CD4-positive, alpha-beta memory T cell (primary cell): ENCODE results near the gene PRR30. TPM values are rescaled to one million over a fixed set of nuclear protein-coding genes. Genes with fewer than 3 reads are reported as not detected.

Source experiments
- CTCF ChIA-PET: fragments of 350-600 bp; sonication (Branson Sonifier 250); formaldehyde crosslinking; loops from one replicate; lab custom pipeline; 2021; ENCODE audit warnings: inconsistent platforms; ENCODE audit not compliant: partially characterized antibody; lab: Charles Lee
- POLR2A ChIA-PET: fragments of 350-600 bp; sonication (Branson Sonifier 250); formaldehyde crosslinking; loops from one replicate; lab custom pipeline; 2021; ENCODE audit not compliant: partially characterized antibody; lab: Charles Lee
- DNase-seq, 5 donors: peaks; one replicate each; pipeline versions ENCODE4 v3.0.0 to v3.0.0-alpha.2; 2020 to 2022; ENCODE audit warnings: mixed read lengths in 1 of 5
- H3K27ac ChIP-seq: one replicate; pipeline ENCODE4 v1.7.0; 2013; ENCODE audit warnings: low read depth, low read length
- H3K27me3 ChIP-seq: 2 replicates; pipeline ENCODE4 v1.7.0; 2013; ENCODE audit warnings: mild to moderate bottlenecking, low read length, moderate library complexity; ENCODE audit not compliant: insufficient read depth
- H3K36me3 ChIP-seq: 2 replicates; pipeline ENCODE4 v1.7.0; 2013; ENCODE audit warnings: mild to moderate bottlenecking, low read length, moderate library complexity; ENCODE audit not compliant: insufficient read depth
- H3K4me1 ChIP-seq: 2 replicates; pipeline ENCODE4 v1.7.0; 2013; ENCODE audit warnings: mild to moderate bottlenecking, low read length, moderate library complexity; ENCODE audit not compliant: insufficient read depth
- H3K4me3 ChIP-seq, 2 donors: one replicate each; pipeline ENCODE4 v1.7.0; 2013; ENCODE audit warnings: low read length in 2 of 2, mild to moderate bottlenecking in 1 of 2
- H3K9me3 ChIP-seq, 2 donors: one replicate each; pipeline ENCODE4 v1.7.0; 2013; ENCODE audit warnings: low read length in 2 of 2, control low read depth in 1 of 2; ENCODE audit not compliant: control insufficient read depth in 1 of 2
- H3K27ac Mint-ChIP-seq, 7 donors: one replicate each; pipeline ENCODE4 v1.8.0; 2020 to 2021; ENCODE audit warnings: mixed read lengths in 7 of 7, mild to moderate bottlenecking in 6 of 7, inconsistent platforms in 3 of 7, moderate library complexity in 3 of 7
- H3K27me3 Mint-ChIP-seq, 2 donors: one replicate each; pipeline ENCODE4 v1.8.0; 2020 to 2021; ENCODE audit warnings: mixed read lengths in 2 of 2
- H3K36me3 Mint-ChIP-seq, 2 donors: one replicate each; pipeline ENCODE4 v1.8.0; 2020 to 2021; ENCODE audit warnings: mixed read lengths in 2 of 2, inconsistent platforms in 1 of 2, mild to moderate bottlenecking in 1 of 2
- H3K4me1 Mint-ChIP-seq, 4 donors: one replicate each; pipeline ENCODE4 v1.8.0; 2020 to 2021; ENCODE audit warnings: mixed read lengths in 4 of 4, mild to moderate bottlenecking in 1 of 4
- H3K4me3 Mint-ChIP-seq, 8 donors: one replicate each; pipeline ENCODE4 v1.8.0; 2020 to 2021; ENCODE audit warnings: mixed read lengths in 8 of 8, mild to moderate bottlenecking in 7 of 8, moderate library complexity in 6 of 8, inconsistent platforms in 3 of 8
- H3K9me3 Mint-ChIP-seq, 8 donors: one replicate each; pipeline ENCODE4 v1.8.0; 2020 to 2021; ENCODE audit warnings: mixed read lengths in 8 of 8, mild to moderate bottlenecking in 5 of 8, inconsistent platforms in 3 of 8, moderate library complexity in 1 of 8
- intact Hi-C: fragments of 100-400 bp; cut with micrococcal nuclease; formaldehyde crosslinking; loops from one replicate; pipeline ENCODE4 v1.15.1; 2023
- polyA plus RNA-seq, 2 donors: library from polyadenylated mRNA; unstranded; fragments of 300-500 nt; fragmentation: Illumina TruSeq; gene quantifications; one replicate each; pipeline ENCODE4 v1.2.3, GENCODE V29; 2021
- total RNA-seq, 2 experiments: library from RNA; stranded (reverse); gene quantifications; one replicate each; pipeline ENCODE4 v1.2.3, GENCODE V29; 2021

The PRR30 gene
- total and polyA plus RNA-seq, 4 experiments from 2014 or later, result not detected

DNA sequence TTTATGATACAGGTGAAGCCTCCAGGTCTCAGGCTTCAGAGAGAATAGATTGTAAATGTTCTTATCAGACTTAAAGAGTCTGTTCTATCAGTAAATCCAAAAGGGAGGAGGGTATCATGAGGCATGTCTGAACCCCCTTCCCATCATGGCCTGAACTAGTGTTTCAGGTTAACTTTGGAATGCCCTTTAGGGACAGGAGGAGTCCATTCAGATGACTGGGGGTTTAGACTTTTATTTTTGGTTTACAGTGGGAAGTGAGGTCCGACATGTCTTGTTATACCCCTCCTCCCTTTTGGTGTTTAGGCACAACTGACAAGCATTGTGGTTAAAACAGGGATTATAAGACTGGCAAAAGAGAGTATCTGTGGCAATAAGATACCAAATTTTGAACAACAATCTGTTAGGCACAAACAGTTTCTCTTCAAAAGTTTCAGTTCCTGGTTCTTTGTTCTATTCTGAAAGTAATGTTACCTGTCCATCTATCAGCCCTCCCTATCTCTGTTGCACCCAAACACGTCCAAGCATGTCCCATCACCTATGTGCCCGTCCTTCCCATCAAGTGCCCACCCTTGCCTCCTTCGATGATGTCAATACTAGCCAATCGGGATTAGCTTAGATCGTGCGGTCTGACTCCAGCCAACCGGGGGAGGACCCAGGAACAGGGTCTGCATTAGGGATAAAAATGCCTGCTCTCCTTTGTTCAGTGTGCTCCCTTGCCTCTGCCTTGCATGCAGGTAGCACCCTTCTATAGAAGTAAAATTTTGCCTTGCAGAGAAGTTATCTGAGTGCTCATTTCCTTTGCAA, 26.0 kb upstream of the PRR30 start:
- Histone ChIP-seq H3K27me3 (no peaks in the 10 kb centered on the region), H3K27ac (no peak overlapping the region), H3K4me3 (no peak overlapping the region), H3K36me3 (no peaks in the 10 kb centered on the region), H3K9me3 (no peaks in the 10 kb centered on the region), H3K4me1 (no peaks in the 10 kb centered on the region)
- peaks cover 3 to 9% of the 10 kb centered on the region in 2 donors for H3K27me3 Mint-ChIP-seq
- ChIA-PET POLR2A (no interaction called here), CTCF (interaction anchor here (0.7 kb wide), 1 partner anchor 1965 kb away, joined by 3 read pairs; no protein-coding TSS in a partner anchor)
- no peaks in the 10 kb centered on the region for H3K9me3 Mint-ChIP-seq
- no peak overlapping the region for H3K27ac Mint-ChIP-seq
- intact Hi-C loops, result no loop called here
- no peak for DNase-seq
- H3K4me3 Mint-ChIP-seq, result no peak overlapping the region
- H3K36me3 Mint-ChIP-seq, result no peaks in the 10 kb centered on the region
- H3K4me1 Mint-ChIP-seq, result peaks cover 0 to 4% (median 2%) of the 10 kb centered on the region in 4 donors

DNA sequence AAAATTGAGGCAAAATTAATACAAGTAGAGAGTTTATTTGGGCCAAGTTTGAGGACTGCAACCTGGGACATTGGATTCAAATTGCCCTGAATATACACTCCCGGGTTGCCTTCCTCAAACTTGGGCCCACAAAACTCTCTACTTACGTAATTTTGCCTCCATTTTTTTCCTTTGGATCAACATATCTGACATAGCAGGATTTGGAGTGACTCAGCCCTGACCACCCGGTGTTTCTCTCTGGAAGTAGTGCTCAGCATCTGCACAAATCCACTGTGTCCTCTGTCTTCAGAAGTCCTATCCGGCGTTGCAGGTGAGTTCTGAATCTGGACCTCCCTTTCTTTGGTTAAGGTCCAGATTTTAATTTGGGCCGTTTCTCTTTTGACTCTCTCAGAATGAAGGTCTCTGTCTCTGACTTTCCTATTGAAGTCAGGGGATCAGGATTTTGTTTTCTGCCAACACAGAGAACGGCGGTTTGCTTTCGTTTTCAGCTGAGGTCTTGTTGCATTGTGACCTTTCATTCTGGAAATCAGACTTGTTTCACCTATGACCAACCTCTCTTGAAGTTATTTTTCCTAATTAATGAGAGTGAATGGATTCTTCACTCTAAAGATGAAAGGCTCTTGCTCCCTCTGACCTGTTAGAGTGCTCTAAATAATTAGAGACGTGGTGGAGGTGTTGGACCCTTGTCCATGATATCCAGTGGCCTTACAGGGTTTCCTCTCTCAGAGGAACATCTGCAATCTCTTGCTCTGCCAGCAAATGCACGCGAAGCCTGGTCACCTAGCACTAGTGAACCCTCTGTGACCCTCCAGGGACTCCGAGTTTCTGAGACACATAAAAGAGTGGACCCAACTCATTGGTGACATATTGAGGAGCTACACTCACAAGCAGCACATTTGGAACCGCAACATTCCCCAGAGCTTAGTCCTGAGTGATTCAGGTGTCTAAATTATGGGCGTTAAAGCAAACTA, 23.2 kb upstream of the PRR30 start:
- Histone ChIP-seq H3K4me1 (no peaks in the 10 kb centered on the region), H3K9me3 (no peaks in the 10 kb centered on the region), H3K27ac (no peak overlapping the region), H3K4me3 (no peak overlapping the region), H3K27me3 (no peaks in the 10 kb centered on the region), H3K36me3 (no peaks in the 10 kb centered on the region)
- ChIA-PET POLR2A (no interaction called here), CTCF (interaction anchor here (0.6 kb wide), 1 partner anchor 74 kb away, joined by 4 read pairs; no protein-coding TSS in a partner anchor)
- intact Hi-C loops, result no loop called here
- Mint-ChIP-seq H3K4me1 (peaks cover 0 to 4% (median under 1%) of the 10 kb centered on the region in 4 donors), H3K36me3 (no peaks in the 10 kb centered on the region), H3K27me3 (peaks cover 0 to 7% of the 10 kb centered on the region in 2 donors), H3K9me3 (no peaks in the 10 kb centered on the region), H3K4me3 (no peak overlapping the region), H3K27ac (no peak overlapping the region)
- DNase-seq, result no peak

DNA sequence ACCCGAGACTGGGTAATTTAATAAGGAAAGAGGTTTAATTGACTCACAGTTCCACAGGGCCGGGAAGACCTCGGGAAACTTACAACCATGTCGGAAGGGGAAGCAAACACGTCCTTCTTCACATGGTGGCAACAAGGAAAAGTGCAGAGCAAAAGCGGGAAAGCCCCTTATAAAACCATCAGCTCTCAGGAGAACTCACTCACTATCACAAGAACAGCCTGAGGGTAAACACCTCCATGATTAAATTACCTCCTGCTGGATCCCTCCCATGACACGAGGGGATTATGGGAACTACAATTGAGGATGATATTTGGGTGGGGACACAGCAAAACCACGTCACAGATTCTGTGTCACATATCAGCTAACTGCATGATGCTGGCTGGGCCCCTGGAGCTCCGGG, 21.0 kb upstream of the PRR30 start:
- H3K27ac ChIP-seq, result no peak overlapping the region
- ChIA-PET POLR2A (no interaction called here), CTCF (interaction anchor here (1.3 to 3.0 kb wide), 2 partner anchors 9 to 10 kb away, joined by 3 to 13 read pairs; no protein-coding TSS in a partner anchor)

DNA sequence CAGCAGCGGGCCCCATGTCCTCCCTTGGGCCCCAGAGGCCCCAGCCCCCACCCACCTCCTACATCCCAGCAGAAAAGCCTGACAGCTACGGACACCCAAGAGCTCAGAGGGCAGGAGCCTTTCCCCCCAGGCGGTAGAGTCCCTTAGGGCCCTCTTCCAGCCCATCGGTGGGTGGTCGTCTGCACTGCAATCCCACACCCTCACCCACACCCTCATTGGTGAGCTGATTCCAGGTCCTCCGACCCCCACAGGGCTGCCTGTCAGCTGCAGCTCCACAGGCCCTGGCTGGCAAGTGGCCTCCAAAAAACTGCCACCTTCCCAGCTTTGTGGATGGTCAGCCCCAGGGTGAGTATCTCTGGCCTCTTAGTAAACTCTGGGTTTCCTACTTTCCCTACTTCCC, 20.1 kb upstream of the PRR30 start:
- DNase-seq, result no peak
- no peaks in the 10 kb centered on the region for H3K36me3 Mint-ChIP-seq
- H3K36me3 ChIP-seq, result no peaks in the 10 kb centered on the region
- ChIA-PET CTCF (interaction anchor here (3.0 kb wide), 1 partner anchor 11 kb away, joined by 13 read pairs; no protein-coding TSS in a partner anchor), POLR2A (no interaction called here)
- H3K4me3 Mint-ChIP-seq, result no peak overlapping the region
- intact Hi-C loops, result no loop called here
- H3K27me3 Mint-ChIP-seq, result peaks cover 0 to 7% of the 10 kb centered on the region in 2 donors
- no peaks in the 10 kb centered on the region for H3K4me1 Mint-ChIP-seq
- H3K27me3 ChIP-seq, result no peaks in the 10 kb centered on the region
- H3K4me3 ChIP-seq, result no peak overlapping the region
- H3K27ac Mint-ChIP-seq, result no peak overlapping the region
- no peaks in the 10 kb centered on the region for H3K9me3 ChIP-seq
- no peaks in the 10 kb centered on the region for H3K9me3 Mint-ChIP-seq
- no peak overlapping the region for H3K27ac ChIP-seq
- no peaks in the 10 kb centered on the region for H3K4me1 ChIP-seq

More for the DNA sequence above, 21.0 kb upstream of the PRR30 start:
- no peaks in the 10 kb centered on the region for H3K4me1 ChIP-seq
- H3K4me1 Mint-ChIP-seq, result no peaks in the 10 kb centered on the region
- no peaks in the 10 kb centered on the region for H3K27me3 ChIP-seq
- H3K27ac Mint-ChIP-seq, result no peak overlapping the region
- DNase-seq, result no peak
- no peaks in the 10 kb centered on the region for H3K36me3 Mint-ChIP-seq
- H3K36me3 ChIP-seq, result no peaks in the 10 kb centered on the region
- no peak overlapping the region for H3K4me3 ChIP-seq
- no peaks in the 10 kb centered on the region for H3K9me3 Mint-ChIP-seq
- H3K9me3 ChIP-seq, result no peaks in the 10 kb centered on the region
- intact Hi-C loops, result no loop called here
- H3K27me3 Mint-ChIP-seq, result peaks cover 0 to 7% of the 10 kb centered on the region in 2 donors
- no peak overlapping the region for H3K4me3 Mint-ChIP-seq

DNA sequence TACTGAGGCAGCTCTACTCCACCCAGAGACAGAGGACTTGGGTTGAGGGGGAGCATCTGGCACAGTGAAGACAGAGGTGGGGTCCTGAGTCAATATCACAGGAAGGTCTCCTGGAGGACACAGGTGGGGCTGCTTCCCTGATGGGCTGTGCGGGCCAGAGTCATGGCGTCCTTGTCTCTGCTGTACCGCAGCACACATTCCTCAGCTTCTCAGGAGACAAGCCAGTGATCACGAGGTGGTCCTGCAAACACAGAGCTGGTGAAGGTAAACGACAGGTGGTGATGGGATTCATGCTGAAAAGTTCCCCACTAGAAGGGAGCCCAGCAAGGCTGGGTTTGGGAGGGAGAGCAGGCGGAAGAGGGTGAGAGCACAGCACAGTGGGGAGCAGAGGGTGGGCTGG, 19.3 kb upstream of the PRR30 start:
- intact Hi-C loops, result no loop called here
- ChIA-PET CTCF (interaction anchor here (3.0 kb wide), 1 partner anchor 12 kb away, joined by 13 read pairs; no protein-coding TSS in a partner anchor), POLR2A (no interaction called here)
- no peaks in the 10 kb centered on the region for H3K9me3 ChIP-seq
- no peaks in the 10 kb centered on the region for H3K36me3 ChIP-seq
- no peaks in the 10 kb centered on the region for H3K4me1 ChIP-seq
- Mint-ChIP-seq H3K4me1 (no peaks in the 10 kb centered on the region), H3K27me3 (peaks cover 0 to 7% of the 10 kb centered on the region in 2 donors), H3K27ac (no peak overlapping the region), H3K9me3 (no peaks in the 10 kb centered on the region), H3K4me3 (no peak overlapping the region), H3K36me3 (no peaks in the 10 kb centered on the region)
- H3K4me3 ChIP-seq, result no peak overlapping the region
- no peaks in the 10 kb centered on the region for H3K27me3 ChIP-seq
- no peak overlapping the region for H3K27ac ChIP-seq
- no peak for DNase-seq

DNA sequence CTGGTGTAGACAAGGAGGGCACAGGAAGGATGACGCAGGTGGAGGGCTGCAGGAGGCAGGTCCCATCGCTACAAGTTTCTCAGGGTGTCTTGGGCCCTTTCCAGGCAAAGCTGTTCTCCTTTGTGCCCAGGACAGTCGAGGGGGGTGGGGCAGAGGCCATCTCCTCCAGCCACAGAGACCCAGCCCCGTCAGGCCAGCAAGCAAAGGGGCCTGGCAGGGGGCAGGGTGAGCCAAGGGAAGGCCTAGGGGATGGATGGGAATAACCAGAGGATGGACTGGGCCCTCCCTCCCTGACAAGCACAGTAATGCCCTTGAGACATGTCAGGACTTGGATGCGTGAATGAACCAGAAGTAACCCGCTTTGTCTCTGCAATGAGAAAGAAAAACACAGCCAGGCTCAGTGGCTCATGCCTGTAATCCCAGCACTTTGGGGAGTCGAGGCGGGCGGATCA, 15.9 kb upstream of the PRR30 start:
- ChIA-PET POLR2A (no interaction called here), CTCF (interaction anchor here (0.7 to 1.6 kb wide), 2 partner anchors 15 to 31 kb away, joined by 3 to 9 read pairs; partner anchors contain the start of gene ABHD1)
- Histone ChIP-seq H3K27me3 (no peaks in the 10 kb centered on the region), H3K4me3 (no peak overlapping the region), H3K9me3 (no peaks in the 10 kb centered on the region), H3K4me1 (no peaks in the 10 kb centered on the region), H3K36me3 (no peaks in the 10 kb centered on the region), H3K27ac (no peak overlapping the region)
- peaks cover 0 to 6% of the 10 kb centered on the region in 2 donors for H3K27me3 Mint-ChIP-seq
- H3K27ac Mint-ChIP-seq, result no peak overlapping the region
- no peak for DNase-seq
- no peaks in the 10 kb centered on the region for H3K4me1 Mint-ChIP-seq
- no peaks in the 10 kb centered on the region for H3K36me3 Mint-ChIP-seq
- no peak overlapping the region for H3K4me3 Mint-ChIP-seq
- intact Hi-C loops, result no loop called here
- no peaks in the 10 kb centered on the region for H3K9me3 Mint-ChIP-seq
